ENCODE results near the gene TMEM175. TPM values are rescaled to one million over a fixed set of nuclear protein-coding genes. Genes with fewer than 3 reads are reported as not detected.

The TMEM175 gene
- total RNA-seq, 1 experiment from 2014 or later = 22.3 TPM

- POLR2A ChIA-PET = no interaction called here
- Histone ChIP-seq H3K36me3 (ENCODE audit: control insufficient read depth, insufficient read depth, low read length) (no peaks in the 10 kb centered on the region), H3K27me3 (replicated peaks; ENCODE audit: control insufficient read depth, insufficient read depth, low read length) (no peaks in the 10 kb centered on the region), H3K9me3 (no peaks in the 10 kb centered on the region), H3K4me1 (no peaks in the 10 kb centered on the region), H3K4me3 (ENCODE audit: low read depth, low read length) (no peak overlapping the region)
- intact Hi-C loops (cut with micrococcal nuclease; ENCODE audit: unreplicated experiment) = no loop called here
- DNase-seq = no peak
- Mint-ChIP-seq H3K4me1 (ENCODE audit: low read depth, unreplicated experiment) (no peaks in the 10 kb centered on the region), H3K27me3 (ENCODE audit: insufficient read depth, unreplicated experiment) (no peaks in the 10 kb centered on the region), H3K4me3 (ENCODE audit: unreplicated experiment) (no peak overlapping the region), H3K27ac (ENCODE audit: unreplicated experiment) (no peak overlapping the region), H3K9me3 (ENCODE audit: unreplicated experiment) (no peaks in the 10 kb centered on the region), H3K36me3 (ENCODE audit: insufficient read depth, unreplicated experiment) (peaks cover 34% of the 10 kb centered on the region)
- no TSS peak for BruUV-seq (replicated peaks)
- TF ChIP-seq CTCF (IDR thresholded peaks at IDR 0.05; ENCODE audit: insufficient read depth in 1 of 2, low read depth in 1 of 2, low read length in 1 of 2, severe bottlenecking in 1 of 2, unreplicated experiment in 1 of 2) = no peak
- CTCF ChIA-PET = no interaction called here
These were observed 35.6 kb upstream of the TMEM175 start for GRCh38 chr4:896630-897029.

- no TSS peak for BruUV-seq (replicated peaks)
- intact Hi-C loops (cut with micrococcal nuclease; ENCODE audit: unreplicated experiment) = no loop called here
- Histone ChIP-seq H3K4me3 (ENCODE audit: low read depth, low read length) (no peak overlapping the region), H3K36me3 (ENCODE audit: control insufficient read depth, insufficient read depth, low read length) (no peaks in the 10 kb centered on the region), H3K9me3 (no peaks in the 10 kb centered on the region), H3K27me3 (replicated peaks; ENCODE audit: control insufficient read depth, insufficient read depth, low read length) (no peaks in the 10 kb centered on the region), H3K4me1 (no peaks in the 10 kb centered on the region)
- Mint-ChIP-seq H3K27me3 (ENCODE audit: insufficient read depth, unreplicated experiment) (no peaks in the 10 kb centered on the region), H3K36me3 (ENCODE audit: insufficient read depth, unreplicated experiment) (peaks cover 32% of the 10 kb centered on the region), H3K4me3 (ENCODE audit: unreplicated experiment) (no peak overlapping the region), H3K4me1 (ENCODE audit: low read depth, unreplicated experiment) (no peaks in the 10 kb centered on the region), H3K27ac (ENCODE audit: unreplicated experiment) (no peak overlapping the region), H3K9me3 (ENCODE audit: unreplicated experiment) (no peaks in the 10 kb centered on the region)
- DNase-seq = no peak
- ChIA-PET POLR2A (interaction anchor here (0.5 kb wide), 1 partner anchor 1638 kb away, joined by 5 read pairs; the partner anchor contains the start of gene FAM193A), CTCF (no interaction called here)
- no peak for TF ChIP-seq CTCF (IDR thresholded peaks at IDR 0.05; ENCODE audit: insufficient read depth in 1 of 2, low read depth in 1 of 2, low read length in 1 of 2, severe bottlenecking in 1 of 2, unreplicated experiment in 1 of 2)
These were observed 34.1 kb upstream of the TMEM175 start for GRCh38 chr4:898123-898522.

- no peak for DNase-seq
- Mint-ChIP-seq H3K36me3 (ENCODE audit: insufficient read depth, unreplicated experiment) (peaks cover 27% of the 10 kb centered on the region), H3K27ac (ENCODE audit: unreplicated experiment) (no peak overlapping the region), H3K9me3 (ENCODE audit: unreplicated experiment) (no peaks in the 10 kb centered on the region), H3K4me1 (ENCODE audit: low read depth, unreplicated experiment) (no peaks in the 10 kb centered on the region), H3K27me3 (ENCODE audit: insufficient read depth, unreplicated experiment) (no peaks in the 10 kb centered on the region), H3K4me3 (ENCODE audit: unreplicated experiment) (no peak overlapping the region)
- Histone ChIP-seq H3K9me3 (no peaks in the 10 kb centered on the region), H3K27me3 (replicated peaks; ENCODE audit: control insufficient read depth, insufficient read depth, low read length) (no peaks in the 10 kb centered on the region), H3K4me1 (no peaks in the 10 kb centered on the region), H3K4me3 (ENCODE audit: low read depth, low read length) (no peak overlapping the region), H3K36me3 (ENCODE audit: control insufficient read depth, insufficient read depth, low read length) (no peaks in the 10 kb centered on the region; the same call in 1 of the 2 replicates)
- POLR2A ChIA-PET = no interaction called here
- no peak for TF ChIP-seq CTCF (IDR thresholded peaks at IDR 0.05; ENCODE audit: insufficient read depth in 1 of 2, low read depth in 1 of 2, low read length in 1 of 2, severe bottlenecking in 1 of 2, unreplicated experiment in 1 of 2)
- intact Hi-C loops (cut with micrococcal nuclease; ENCODE audit: unreplicated experiment) = no loop called here
- CTCF ChIA-PET = no interaction called here
- no TSS peak for BruUV-seq (replicated peaks)
These were observed 33.2 kb upstream of the TMEM175 start for GRCh38 chr4:898869-899555.
